ENCODE data around the gene CMTM5. TPM values are rescaled to one million over a fixed set of nuclear protein-coding genes. Genes with fewer than 3 reads are reported as not detected.
A peak's percentile ranks its signal among the peaks of the same experiment; 100 is the strongest.

The CMTM5 gene
- total and polyA plus RNA-seq, 7 experiments from 2014 or later: not detected

- H3K27me3 ChIP-seq (ENCODE audit: control insufficient read depth in 2 of 2, insufficient read depth in 2 of 2, low read length in 2 of 2): no peaks in the 10 kb centered on the region
- no peak overlapping the region for H3K4me3 ChIP-seq (ENCODE audit: low read length)
- no peaks in the 10 kb centered on the region for H3K9me3 ChIP-seq (ENCODE audit: control insufficient read depth in 2 of 3, low read length in 3 of 3)
- CTCF ChIA-PET: no interaction called here
- Mint-ChIP-seq H3K36me3 (no peaks in the 10 kb centered on the region), H3K4me3 (no peak overlapping the region), H3K9me3 (peaks cover 0 to 1% (median 0%) of the 10 kb centered on the region in 11 donors), H3K4me1 (peaks cover 4 to 14% (median 8%) of the 10 kb centered on the region in 7 donors), H3K27ac (no peak overlapping the region), H3K27me3 (peaks cover 0 to 38% (median 22%) of the 10 kb centered on the region in 5 donors)
- intact Hi-C loops (cut with micrococcal nuclease): no loop called here
- no peak overlapping the region for H3K27ac ChIP-seq (ENCODE audit: low read depth, low read length)
- POLR2A ChIA-PET: no interaction called here
- no peaks in the 10 kb centered on the region for H3K4me1 ChIP-seq (ENCODE audit: control insufficient read depth in 2 of 2, insufficient read depth in 2 of 2, low read length in 2 of 2)
- DNase-seq (no peak), ATAC-seq (no peak)
- no peaks in the 10 kb centered on the region for H3K36me3 ChIP-seq (ENCODE audit: control insufficient read depth in 2 of 3, insufficient read depth in 3 of 3, low read length in 3 of 3)
Measured at GRCh38 chr14:23356662-23357061, 20.2 kb upstream of the CMTM5 start.

- Mint-ChIP-seq H3K4me3 (no peak overlapping the region), H3K4me1 (peaks cover 4 to 14% (median 8%) of the 10 kb centered on the region in 7 donors), H3K27ac (no peak overlapping the region), H3K27me3 (peaks cover 0 to 38% (median 22%) of the 10 kb centered on the region in 5 donors), H3K9me3 (peaks cover 0 to 1% (median 0%) of the 10 kb centered on the region in 11 donors), H3K36me3 (no peaks in the 10 kb centered on the region)
- Histone ChIP-seq H3K4me3 (ENCODE audit: low read length) (no peak overlapping the region), H3K36me3 (ENCODE audit: control insufficient read depth in 2 of 3, insufficient read depth in 3 of 3, low read length in 3 of 3) (no peaks in the 10 kb centered on the region), H3K27ac (ENCODE audit: low read depth, low read length) (no peak overlapping the region), H3K9me3 (ENCODE audit: control insufficient read depth in 2 of 3, low read length in 3 of 3) (no peaks in the 10 kb centered on the region), H3K27me3 (ENCODE audit: control insufficient read depth in 2 of 2, insufficient read depth in 2 of 2, low read length in 2 of 2) (no peaks in the 10 kb centered on the region), H3K4me1 (ENCODE audit: control insufficient read depth in 2 of 2, insufficient read depth in 2 of 2, low read length in 2 of 2) (no peaks in the 10 kb centered on the region)
- ChIA-PET CTCF (no interaction called here), POLR2A (no interaction called here)
- intact Hi-C loops (cut with micrococcal nuclease): no loop called here
- DNase-seq (no peak), ATAC-seq (no peak)
Measured at GRCh38 chr14:23357261-23357660, 19.6 kb upstream of the CMTM5 start.

GRCh38 chr14:23358042-23358441, 18.8 kb upstream of the CMTM5 start:
- peaks cover 0 to 1% (median 0%) of the 10 kb centered on the region in 11 donors for H3K9me3 Mint-ChIP-seq

DNA sequence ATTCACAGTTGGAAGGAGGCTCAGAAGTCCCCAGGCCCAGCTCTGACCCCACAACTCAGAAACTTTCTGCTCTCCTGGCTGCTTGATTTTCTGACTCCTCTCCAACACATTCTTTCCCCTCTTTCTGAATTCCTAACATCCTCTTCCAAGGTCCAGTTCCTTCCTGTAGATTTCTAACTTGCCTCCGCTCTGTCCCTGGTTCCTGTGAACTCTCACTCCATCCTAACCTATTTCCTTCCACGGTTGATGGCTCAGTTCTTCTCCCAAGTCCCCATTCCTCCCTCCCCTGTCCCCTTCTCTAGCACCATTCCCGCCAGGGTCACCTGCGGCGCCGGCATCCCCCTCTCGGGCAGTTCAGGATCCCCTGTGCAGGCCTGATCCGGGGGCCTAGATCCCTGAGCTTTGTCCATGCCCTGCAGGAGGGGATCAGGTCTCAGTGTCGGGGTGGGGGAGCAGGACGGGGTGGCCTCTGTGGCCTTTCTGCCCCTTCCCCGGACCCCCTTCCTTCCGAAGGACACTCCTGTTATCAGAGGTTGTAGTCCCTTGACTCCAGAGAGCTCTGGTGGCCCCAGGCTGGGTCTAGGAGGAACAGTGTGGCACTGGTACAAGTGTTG, 18.2 kb upstream of the CMTM5 start:
- Mint-ChIP-seq H3K27ac (no peak overlapping the region), H3K36me3 (no peaks in the 10 kb centered on the region), H3K9me3 (peaks cover 0 to 1% (median 0%) of the 10 kb centered on the region in 11 donors), H3K4me3 (no peak overlapping the region), H3K4me1 (peaks cover 0 to 5% (median 0%) of the 10 kb centered on the region in 7 donors), H3K27me3 (peaks cover 0 to 27% (median 13%) of the 10 kb centered on the region in 5 donors)
- intact Hi-C loops (cut with micrococcal nuclease): no loop called here
- Histone ChIP-seq H3K9me3 (ENCODE audit: control insufficient read depth in 2 of 3, low read length in 3 of 3) (no peaks in the 10 kb centered on the region), H3K4me3 (ENCODE audit: low read length) (no peak overlapping the region), H3K27ac (ENCODE audit: low read depth, low read length) (no peak overlapping the region), H3K36me3 (ENCODE audit: control insufficient read depth in 2 of 3, insufficient read depth in 3 of 3, low read length in 3 of 3) (no peaks in the 10 kb centered on the region), H3K4me1 (ENCODE audit: control insufficient read depth in 2 of 2, insufficient read depth in 2 of 2, low read length in 2 of 2) (no peaks in the 10 kb centered on the region), H3K27me3 (ENCODE audit: control insufficient read depth in 2 of 2, insufficient read depth in 2 of 2, low read length in 2 of 2) (no peaks in the 10 kb centered on the region)
- peak; percentile 8 for ATAC-seq
- ChIA-PET CTCF (no interaction called here), POLR2A (no interaction called here)
- DNase-seq: no peak

More at GRCh38 chr14:23358042-23358441, 18.8 kb upstream of the CMTM5 start:
- Mint-ChIP-seq H3K4me3 (no peak overlapping the region), H3K4me1 (peaks cover under 1 to 11% (median 4%) of the 10 kb centered on the region in 7 donors), H3K27ac (no peak overlapping the region), H3K36me3 (no peaks in the 10 kb centered on the region), H3K27me3 (peaks cover 0 to 33% (median 19%) of the 10 kb centered on the region in 5 donors)
- Histone ChIP-seq H3K4me3 (ENCODE audit: low read length) (no peak overlapping the region), H3K4me1 (ENCODE audit: control insufficient read depth in 2 of 2, insufficient read depth in 2 of 2, low read length in 2 of 2) (no peaks in the 10 kb centered on the region), H3K36me3 (ENCODE audit: control insufficient read depth in 2 of 3, insufficient read depth in 3 of 3, low read length in 3 of 3) (no peaks in the 10 kb centered on the region), H3K27ac (ENCODE audit: low read depth, low read length) (no peak overlapping the region), H3K27me3 (ENCODE audit: control insufficient read depth in 2 of 2, insufficient read depth in 2 of 2, low read length in 2 of 2) (no peaks in the 10 kb centered on the region), H3K9me3 (ENCODE audit: control insufficient read depth in 2 of 3, low read length in 3 of 3) (no peaks in the 10 kb centered on the region)
- intact Hi-C loops (cut with micrococcal nuclease): no loop called here
- no peak for DNase-seq
- ChIA-PET POLR2A (no interaction called here), CTCF (no interaction called here)
- no peak for ATAC-seq

DNA sequence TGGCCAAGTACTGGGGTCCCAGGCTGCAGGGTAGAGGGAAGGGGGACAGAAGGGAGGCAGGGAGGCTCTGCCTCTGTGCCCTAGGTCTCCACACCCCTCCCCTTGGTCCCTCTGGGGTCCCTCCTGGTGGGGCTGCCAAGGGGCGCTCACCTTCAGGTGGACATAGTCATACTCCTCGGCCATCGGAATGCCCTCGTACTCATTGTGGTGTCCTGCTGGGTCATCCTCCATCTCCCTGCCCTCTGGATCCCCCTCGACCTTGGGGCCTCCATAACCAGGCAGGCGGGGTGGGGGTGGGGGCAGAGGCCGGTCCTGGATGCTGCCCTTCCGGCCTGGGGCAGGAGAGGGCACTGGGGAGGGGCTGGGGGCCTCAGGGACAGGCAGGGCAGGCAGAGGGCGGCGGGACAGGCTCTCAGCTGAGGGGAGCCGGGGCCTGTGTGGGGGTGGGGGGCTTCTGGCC, 17.6 kb upstream of the CMTM5 start:
- POLR2A ChIA-PET: no interaction called here
- no peaks in the 10 kb centered on the region for H3K9me3 Mint-ChIP-seq
- no peak overlapping the region for H3K27ac Mint-ChIP-seq
- no peaks in the 10 kb centered on the region for H3K9me3 ChIP-seq (ENCODE audit: control insufficient read depth in 2 of 3, low read length in 3 of 3)
- no peaks in the 10 kb centered on the region for H3K4me1 ChIP-seq (ENCODE audit: control insufficient read depth in 2 of 2, insufficient read depth in 2 of 2, low read length in 2 of 2)
- H3K27me3 ChIP-seq (ENCODE audit: control insufficient read depth in 2 of 2, insufficient read depth in 2 of 2, low read length in 2 of 2): no peaks in the 10 kb centered on the region
- no peaks in the 10 kb centered on the region for H3K4me1 Mint-ChIP-seq
- CTCF ChIA-PET: no interaction called here
- DNase-seq (no peak), ATAC-seq (peak; percentile 11)
- no peak overlapping the region for H3K27ac ChIP-seq (ENCODE audit: low read depth, low read length)
- H3K4me3 ChIP-seq (ENCODE audit: low read length): no peak overlapping the region
- no peaks in the 10 kb centered on the region for H3K36me3 ChIP-seq (ENCODE audit: control insufficient read depth in 2 of 3, insufficient read depth in 3 of 3, low read length in 3 of 3)
- H3K4me3 Mint-ChIP-seq: no peak overlapping the region
- intact Hi-C loops (cut with micrococcal nuclease): no loop called here
- H3K36me3 Mint-ChIP-seq: no peaks in the 10 kb centered on the region
- peaks cover 1 to 26% (median 17%) of the 10 kb centered on the region in 5 donors for H3K27me3 Mint-ChIP-seq

GRCh38 chr14:23359722-23360447, 17.0 kb upstream of the CMTM5 start:
- Histone ChIP-seq H3K4me1 (ENCODE audit: control insufficient read depth in 2 of 2, insufficient read depth in 2 of 2, low read length in 2 of 2) (no peaks in the 10 kb centered on the region), H3K9me3 (ENCODE audit: control insufficient read depth in 2 of 3, low read length in 3 of 3) (no peaks in the 10 kb centered on the region), H3K27me3 (ENCODE audit: control insufficient read depth in 2 of 2, insufficient read depth in 2 of 2, low read length in 2 of 2) (no peaks in the 10 kb centered on the region), H3K36me3 (ENCODE audit: control insufficient read depth in 2 of 3, insufficient read depth in 3 of 3, low read length in 3 of 3) (no peaks in the 10 kb centered on the region), H3K27ac (ENCODE audit: low read depth, low read length) (no peak overlapping the region), H3K4me3 (ENCODE audit: low read length) (no peak overlapping the region)
- Mint-ChIP-seq H3K4me1 (peaks cover 0 to 4% (median 2%) of the 10 kb centered on the region in 7 donors), H3K36me3 (no peaks in the 10 kb centered on the region), H3K27me3 (peaks cover 8 to 26% (median 24%) of the 10 kb centered on the region in 5 donors), H3K27ac (no peak overlapping the region), H3K9me3 (no peaks in the 10 kb centered on the region), H3K4me3 (no peak overlapping the region)
- ChIA-PET CTCF (interaction anchor here (1.4 kb wide), 1 partner anchor 92 kb away, joined by 3 read pairs; no protein-coding TSS in a partner anchor), POLR2A (no interaction called here)
- no peak for DNase-seq
- intact Hi-C loops (cut with micrococcal nuclease): no loop called here
- ATAC-seq: peak; percentile 6
